ENCODE measurements around the gene FOSL1.

GRCh38 chr11:65849366-65849765, 50.8 kb downstream of the FOSL1 start:
- TF ChIP-seq CTCF (IDR thresholded peaks at IDR 0.05) (no peak), POLR2A (IDR thresholded peaks at IDR 0.05) (no peak)
